ENCODE results near the gene ZNF283.
A peak's percentile ranks its signal among the peaks of the same experiment; 100 is the strongest.

DNA sequence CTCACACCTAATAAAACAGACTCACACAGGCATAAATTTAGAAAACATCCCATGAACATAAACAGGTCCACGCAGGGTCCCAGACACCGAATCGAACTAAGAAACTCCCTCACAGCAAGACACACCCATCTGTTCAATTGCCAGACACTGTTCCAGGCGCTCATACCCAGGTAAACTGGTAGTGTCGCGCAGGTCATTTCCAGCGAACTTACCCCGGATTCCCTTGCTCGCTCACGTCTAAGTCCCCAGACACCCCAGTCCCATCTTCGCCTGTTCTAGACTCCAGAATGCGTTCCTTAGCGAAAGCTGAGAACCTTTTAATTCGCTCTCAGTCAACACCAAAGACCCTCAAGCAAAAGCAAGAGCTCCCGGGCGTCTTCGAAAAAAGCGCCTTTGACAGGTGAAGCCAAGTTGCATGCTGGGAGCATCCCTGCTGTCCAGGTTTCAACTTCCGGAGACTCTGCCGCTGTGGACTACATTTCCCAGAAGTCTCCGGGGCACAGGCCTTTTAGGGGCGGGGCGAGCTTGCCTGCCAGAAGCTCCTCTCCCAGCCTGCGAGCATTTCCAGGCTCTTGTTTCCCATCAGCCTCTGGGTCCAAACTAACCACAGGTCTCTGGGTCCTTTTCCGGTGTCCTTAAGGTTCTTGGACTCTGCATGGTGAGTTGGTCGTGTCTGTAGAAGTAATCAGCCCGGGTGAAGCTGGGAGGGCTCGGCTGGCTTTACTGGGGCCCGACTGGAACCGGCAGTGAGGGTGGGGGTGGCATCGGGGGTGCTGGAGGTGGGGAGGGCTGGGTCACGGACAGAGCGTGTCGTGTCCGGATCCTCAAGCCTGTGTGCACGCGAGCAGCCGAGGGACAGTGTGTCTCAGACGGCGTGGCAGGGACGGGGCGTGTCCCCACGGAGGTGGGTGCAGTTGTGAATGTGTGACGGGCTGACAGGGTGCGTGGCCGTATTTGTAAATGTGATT, at the start of gene ZNF283:
- no peak for TF ChIP-seq JUNB (CRISPR knock-in tag; conservative IDR thresholded peaks at IDR 0.05)
- TF ChIP-seq, protein P1, sequence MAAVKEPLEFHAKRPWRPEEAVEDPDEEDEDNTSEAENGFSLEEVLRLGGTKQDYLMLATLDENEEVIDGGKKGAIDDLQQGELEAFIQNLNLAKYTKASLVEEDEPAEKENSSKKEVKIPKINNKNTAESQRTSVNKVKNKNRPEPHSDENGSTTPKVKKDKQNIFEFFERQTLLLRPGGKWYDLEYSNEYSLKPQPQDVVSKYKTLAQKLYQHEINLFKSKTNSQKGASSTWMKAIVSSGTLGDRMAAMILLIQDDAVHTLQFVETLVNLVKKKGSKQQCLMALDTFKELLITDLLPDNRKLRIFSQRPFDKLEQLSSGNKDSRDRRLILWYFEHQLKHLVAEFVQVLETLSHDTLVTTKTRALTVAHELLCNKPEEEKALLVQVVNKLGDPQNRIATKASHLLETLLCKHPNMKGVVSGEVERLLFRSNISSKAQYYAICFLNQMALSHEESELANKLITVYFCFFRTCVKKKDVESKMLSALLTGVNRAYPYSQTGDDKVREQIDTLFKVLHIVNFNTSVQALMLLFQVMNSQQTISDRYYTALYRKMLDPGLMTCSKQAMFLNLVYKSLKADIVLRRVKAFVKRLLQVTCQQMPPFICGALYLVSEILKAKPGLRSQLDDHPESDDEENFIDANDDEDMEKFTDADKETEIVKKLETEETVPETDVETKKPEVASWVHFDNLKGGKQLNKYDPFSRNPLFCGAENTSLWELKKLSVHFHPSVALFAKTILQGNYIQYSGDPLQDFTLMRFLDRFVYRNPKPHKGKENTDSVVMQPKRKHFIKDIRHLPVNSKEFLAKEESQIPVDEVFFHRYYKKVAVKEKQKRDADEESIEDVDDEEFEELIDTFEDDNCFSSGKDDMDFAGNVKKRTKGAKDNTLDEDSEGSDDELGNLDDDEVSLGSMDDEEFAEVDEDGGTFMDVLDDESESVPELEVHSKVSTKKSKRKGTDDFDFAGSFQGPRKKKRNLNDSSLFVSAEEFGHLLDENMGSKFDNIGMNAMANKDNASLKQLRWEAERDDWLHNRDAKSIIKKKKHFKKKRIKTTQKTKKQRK (IDR thresholded peaks at IDR 0.05; ENCODE audit: borderline replicate concordance, low read depth, low read length): no peak
- TF ChIP-seq, protein P2, sequence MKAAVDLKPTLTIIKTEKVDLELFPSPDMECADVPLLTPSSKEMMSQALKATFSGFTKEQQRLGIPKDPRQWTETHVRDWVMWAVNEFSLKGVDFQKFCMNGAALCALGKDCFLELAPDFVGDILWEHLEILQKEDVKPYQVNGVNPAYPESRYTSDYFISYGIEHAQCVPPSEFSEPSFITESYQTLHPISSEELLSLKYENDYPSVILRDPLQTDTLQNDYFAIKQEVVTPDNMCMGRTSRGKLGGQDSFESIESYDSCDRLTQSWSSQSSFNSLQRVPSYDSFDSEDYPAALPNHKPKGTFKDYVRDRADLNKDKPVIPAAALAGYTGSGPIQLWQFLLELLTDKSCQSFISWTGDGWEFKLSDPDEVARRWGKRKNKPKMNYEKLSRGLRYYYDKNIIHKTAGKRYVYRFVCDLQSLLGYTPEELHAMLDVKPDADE (conservative IDR thresholded peaks at IDR 0.05; ENCODE audit: control insufficient read depth, low read depth, low read length): peak; percentile 76; the same call in 1 of the 2 replicates
- TF ChIP-seq, protein P3, sequence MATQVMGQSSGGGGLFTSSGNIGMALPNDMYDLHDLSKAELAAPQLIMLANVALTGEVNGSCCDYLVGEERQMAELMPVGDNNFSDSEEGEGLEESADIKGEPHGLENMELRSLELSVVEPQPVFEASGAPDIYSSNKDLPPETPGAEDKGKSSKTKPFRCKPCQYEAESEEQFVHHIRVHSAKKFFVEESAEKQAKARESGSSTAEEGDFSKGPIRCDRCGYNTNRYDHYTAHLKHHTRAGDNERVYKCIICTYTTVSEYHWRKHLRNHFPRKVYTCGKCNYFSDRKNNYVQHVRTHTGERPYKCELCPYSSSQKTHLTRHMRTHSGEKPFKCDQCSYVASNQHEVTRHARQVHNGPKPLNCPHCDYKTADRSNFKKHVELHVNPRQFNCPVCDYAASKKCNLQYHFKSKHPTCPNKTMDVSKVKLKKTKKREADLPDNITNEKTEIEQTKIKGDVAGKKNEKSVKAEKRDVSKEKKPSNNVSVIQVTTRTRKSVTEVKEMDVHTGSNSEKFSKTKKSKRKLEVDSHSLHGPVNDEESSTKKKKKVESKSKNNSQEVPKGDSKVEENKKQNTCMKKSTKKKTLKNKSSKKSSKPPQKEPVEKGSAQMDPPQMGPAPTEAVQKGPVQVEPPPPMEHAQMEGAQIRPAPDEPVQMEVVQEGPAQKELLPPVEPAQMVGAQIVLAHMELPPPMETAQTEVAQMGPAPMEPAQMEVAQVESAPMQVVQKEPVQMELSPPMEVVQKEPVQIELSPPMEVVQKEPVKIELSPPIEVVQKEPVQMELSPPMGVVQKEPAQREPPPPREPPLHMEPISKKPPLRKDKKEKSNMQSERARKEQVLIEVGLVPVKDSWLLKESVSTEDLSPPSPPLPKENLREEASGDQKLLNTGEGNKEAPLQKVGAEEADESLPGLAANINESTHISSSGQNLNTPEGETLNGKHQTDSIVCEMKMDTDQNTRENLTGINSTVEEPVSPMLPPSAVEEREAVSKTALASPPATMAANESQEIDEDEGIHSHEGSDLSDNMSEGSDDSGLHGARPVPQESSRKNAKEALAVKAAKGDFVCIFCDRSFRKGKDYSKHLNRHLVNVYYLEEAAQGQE (IDR thresholded peaks at IDR 0.05; ENCODE audit: borderline replicate concordance): no peak
- TF ChIP-seq, protein P3 (CRISPR knock-in tag; IDR thresholded peaks at IDR 0.05; ENCODE audit: low read depth): no peak
- TF ChIP-seq, protein P4, sequence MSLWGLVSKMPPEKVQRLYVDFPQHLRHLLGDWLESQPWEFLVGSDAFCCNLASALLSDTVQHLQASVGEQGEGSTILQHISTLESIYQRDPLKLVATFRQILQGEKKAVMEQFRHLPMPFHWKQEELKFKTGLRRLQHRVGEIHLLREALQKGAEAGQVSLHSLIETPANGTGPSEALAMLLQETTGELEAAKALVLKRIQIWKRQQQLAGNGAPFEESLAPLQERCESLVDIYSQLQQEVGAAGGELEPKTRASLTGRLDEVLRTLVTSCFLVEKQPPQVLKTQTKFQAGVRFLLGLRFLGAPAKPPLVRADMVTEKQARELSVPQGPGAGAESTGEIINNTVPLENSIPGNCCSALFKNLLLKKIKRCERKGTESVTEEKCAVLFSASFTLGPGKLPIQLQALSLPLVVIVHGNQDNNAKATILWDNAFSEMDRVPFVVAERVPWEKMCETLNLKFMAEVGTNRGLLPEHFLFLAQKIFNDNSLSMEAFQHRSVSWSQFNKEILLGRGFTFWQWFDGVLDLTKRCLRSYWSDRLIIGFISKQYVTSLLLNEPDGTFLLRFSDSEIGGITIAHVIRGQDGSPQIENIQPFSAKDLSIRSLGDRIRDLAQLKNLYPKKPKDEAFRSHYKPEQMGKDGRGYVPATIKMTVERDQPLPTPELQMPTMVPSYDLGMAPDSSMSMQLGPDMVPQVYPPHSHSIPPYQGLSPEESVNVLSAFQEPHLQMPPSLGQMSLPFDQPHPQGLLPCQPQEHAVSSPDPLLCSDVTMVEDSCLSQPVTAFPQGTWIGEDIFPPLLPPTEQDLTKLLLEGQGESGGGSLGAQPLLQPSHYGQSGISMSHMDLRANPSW (CRISPR knock-in tag; IDR thresholded peaks at IDR 0.05): no peak
- TF ChIP-seq CBFB (CRISPR knock-in tag; IDR thresholded peaks at IDR 0.05): no peak
- TF ChIP-seq MAFF (IDR thresholded peaks at IDR 0.05; ENCODE audit: low read length): no peak
- no peak for TF ChIP-seq CBX3 (IDR thresholded peaks at IDR 0.05; ENCODE audit: borderline replicate concordance in 1 of 2, low read length in 2 of 2)
- no peak for TF ChIP-seq ZNF324 (CRISPR knock-in tag; IDR thresholded peaks at IDR 0.05)
- no peak for TF ChIP-seq CREBBP (IDR thresholded peaks at IDR 0.05; ENCODE audit: low read depth, low read length)
- no peak for TF ChIP-seq EZH2 (IDR thresholded peaks at IDR 0.05; ENCODE audit: borderline replicate concordance, low read depth, low read length)
- TF ChIP-seq POLR2A (conservative IDR thresholded peaks at IDR 0.05): peak; percentile 74
- TF ChIP-seq NR2C1 (IDR thresholded peaks at IDR 0.05): 0 out of 2 replicates have a peak, but pooled peaks have one; percentile 45
- peak; percentile 47 for TF ChIP-seq NR2C1 (tag; IDR thresholded peaks at IDR 0.05)

Measured in K562 (cell line).